Anterior cingulate cortex (tissue), 58 donors: ENCODE measurements around the gene RNASE1.
"Not testable (repeated sequence)": the region's sequence is repeated elsewhere in the genome, so short reads cannot be mapped to it uniquely, and the experiment has no call there.

Source experiments
- DNase-seq, 58 donors: peaks; one replicate each; lab custom pipeline; 2025; lab: John Stamatoyannopoulos, UW

RNASE1 gene

DNA sequence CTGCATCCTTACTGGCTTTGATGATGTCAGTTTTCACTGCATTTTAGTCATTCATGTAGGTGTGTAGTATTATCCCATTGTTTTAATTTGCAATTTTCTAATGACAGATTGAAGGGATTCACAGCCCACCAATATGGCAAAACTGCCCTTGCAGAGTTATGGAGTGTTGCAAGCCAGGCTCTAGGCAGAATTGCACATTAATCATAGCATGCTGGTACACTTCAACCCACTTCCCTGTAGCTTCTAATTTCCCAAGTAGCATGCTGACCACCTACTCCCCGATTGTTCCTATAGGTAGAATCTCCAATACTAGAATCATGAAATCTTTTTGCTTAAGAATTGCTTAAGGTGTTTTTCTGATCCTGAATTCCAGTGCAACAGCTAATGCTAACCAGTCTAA is 26.7 kb downstream of the RNASE1 start:
- no peak for DNase-seq

- no peak for DNase-seq
These were observed 27.6 kb downstream of the RNASE1 start for GRCh38 chr14:20775043-20775442.

DNA sequence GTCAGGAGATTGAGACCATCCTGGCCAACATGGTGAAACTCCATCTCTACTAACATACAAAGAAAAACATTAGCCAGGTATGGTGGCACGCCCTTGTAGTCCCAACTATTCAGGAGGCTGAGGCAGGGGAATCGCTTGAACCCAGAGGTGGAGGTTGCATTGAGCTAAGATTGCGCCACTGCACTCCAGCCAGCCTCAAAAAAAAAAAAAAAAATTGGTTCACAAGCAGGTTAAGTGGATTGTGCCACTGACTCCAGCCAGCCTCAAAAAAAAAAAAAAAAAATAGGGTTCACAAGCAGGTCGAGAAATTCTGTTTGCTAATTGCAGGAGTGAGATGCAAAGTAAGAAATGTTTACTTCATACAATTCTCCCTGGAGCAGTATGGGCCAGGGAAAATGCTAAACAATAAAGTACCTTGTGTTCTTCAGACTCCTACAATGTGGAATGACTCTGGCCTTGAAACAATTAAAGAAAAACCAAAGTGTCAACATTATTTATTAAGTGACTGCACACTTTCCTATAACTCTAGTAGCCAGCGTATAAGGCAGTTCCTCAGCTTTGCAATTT is 28.3 kb downstream of the RNASE1 start:
- no peak for DNase-seq

- no peak for DNase-seq
These were observed 30.0 kb downstream of the RNASE1 start for GRCh38 chr14:20772650-20773049.

GRCh38 chr14:20769421-20769820 is 33.2 kb downstream of the RNASE1 start:
- DNase-seq: no peak

- no peak for DNase-seq
These were observed 34.1 kb downstream of the RNASE1 start for GRCh38 chr14:20768593-20768892.

DNA sequence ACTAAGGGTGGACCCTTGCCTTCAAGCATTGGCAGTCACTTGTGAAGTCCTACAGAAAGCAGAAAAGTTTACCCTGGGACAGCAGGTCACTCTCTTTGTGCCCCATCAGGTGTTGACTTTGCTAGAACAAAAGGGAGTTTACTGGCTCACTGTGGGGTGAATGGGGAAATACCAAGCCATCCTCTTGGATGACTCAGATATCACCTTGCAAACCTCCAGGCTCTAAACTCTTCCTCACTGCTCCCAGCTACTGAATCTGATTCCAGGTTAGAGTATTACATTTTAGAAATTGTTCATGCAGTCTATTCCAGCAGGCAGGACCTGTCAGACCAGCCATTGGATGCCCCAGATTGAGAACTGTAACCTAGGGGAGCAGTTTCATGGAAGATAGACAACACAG is 41.7 kb downstream of the RNASE1 start:
- no peak for DNase-seq

- DNase-seq: not testable (repeated sequence)
These were observed 43.2 kb downstream of the RNASE1 start for GRCh38 chr14:20759465-20759864.

DNA sequence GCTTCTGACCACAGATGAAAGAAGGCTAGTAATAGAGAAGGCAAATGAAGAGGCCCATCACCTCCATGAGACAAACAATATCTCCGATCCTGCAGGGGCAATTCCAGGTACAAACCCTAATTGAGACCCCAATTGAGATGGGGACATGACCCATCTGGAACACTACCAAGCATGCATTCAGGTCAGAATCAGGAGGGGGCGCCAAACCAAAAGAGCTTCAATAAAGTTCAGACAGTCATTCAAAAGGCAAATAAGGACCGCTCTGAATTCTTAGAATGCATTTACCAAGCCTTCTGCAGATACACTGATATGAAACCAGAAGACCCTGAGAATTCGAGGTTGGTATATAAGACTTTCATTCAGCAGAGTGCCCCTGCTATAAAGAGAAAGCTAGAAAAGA is 44.7 kb downstream of the RNASE1 start:
- peak in 9 of 58 donors; percentile 1 to 14 (median 4) for DNase-seq

DNA sequence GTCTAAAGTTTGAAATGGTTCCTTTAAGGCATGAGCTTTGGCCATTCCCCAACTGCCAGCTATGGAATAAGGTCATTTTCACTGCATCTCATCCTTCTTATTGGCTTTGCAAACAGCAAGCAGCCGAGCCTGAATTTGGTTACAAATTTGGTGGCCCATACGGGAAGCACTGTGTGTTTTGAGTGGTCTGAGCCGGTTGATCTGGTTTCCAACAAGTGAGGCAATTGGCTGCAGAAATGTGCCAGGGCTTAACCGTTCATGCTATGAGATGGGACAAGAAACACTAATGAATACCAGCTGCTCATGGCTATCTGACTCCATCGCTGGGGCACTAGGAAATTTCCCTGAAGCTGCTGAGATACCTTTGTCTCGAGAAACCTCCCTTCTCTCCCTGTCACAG is 47.6 kb downstream of the RNASE1 start:
- DNase-seq: no peak

GRCh38 chr14:20754308-20754707 is 48.3 kb downstream of the RNASE1 start:
- DNase-seq: no peak

DNA sequence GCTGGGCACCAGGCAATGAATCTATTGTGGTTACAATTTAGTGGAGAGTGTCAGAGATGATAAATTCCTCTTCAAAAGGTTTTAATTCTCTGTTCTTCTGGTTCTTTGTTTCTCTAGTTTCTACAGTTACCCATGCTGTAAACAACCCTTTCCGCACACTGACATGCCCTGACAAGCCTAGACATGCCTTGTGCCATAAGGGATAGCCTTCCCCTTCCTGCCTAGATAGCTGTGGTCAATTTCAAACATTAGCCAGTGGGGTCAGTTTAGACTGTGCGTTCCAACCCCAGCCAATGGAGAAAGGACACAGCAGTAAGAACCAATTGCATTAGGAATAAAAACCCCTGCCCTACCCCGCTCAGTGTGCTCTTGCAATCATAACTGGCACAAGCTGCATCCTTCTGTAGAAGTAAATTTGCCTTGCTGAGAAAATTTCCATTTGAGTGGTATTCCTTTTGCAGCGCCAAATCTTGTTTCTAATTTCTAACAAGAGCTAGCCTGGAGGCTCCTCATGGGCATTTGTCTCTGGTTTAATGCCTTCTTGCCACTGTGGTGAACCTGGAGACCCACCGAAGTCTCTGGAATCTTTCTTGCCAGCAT is 50.6 kb downstream of the RNASE1 start:
- no peak for DNase-seq
